ENCODE measurements around the gene CYB561D1.

CYB561D1 gene

GRCh38 chr1:109535971-109536491 lies 42.1 kb downstream of the CYB561D1 start:
- DNase-seq (ENCODE audit: insufficient read length, low spot score), result no peak
- TF ChIP-seq CTCF (IDR thresholded peaks at IDR 0.05; ENCODE audit: insufficient read depth, missing control alignments), result no peak
- no peak for FAIRE-seq

- no peak for TF ChIP-seq CTCF (IDR thresholded peaks at IDR 0.05; ENCODE audit: insufficient read depth, missing control alignments)
- DNase-seq (ENCODE audit: insufficient read length, low spot score) (peak; percentile 36), FAIRE-seq (no peak)
These were observed 43.7 kb downstream of the CYB561D1 start for GRCh38 chr1:109537450-109538178.

- TF ChIP-seq CTCF (IDR thresholded peaks at IDR 0.05; ENCODE audit: insufficient read depth, missing control alignments), result no peak
- FAIRE-seq (no peak), DNase-seq (ENCODE audit: insufficient read length, low spot score) (peak; percentile 6)
These were observed 45.1 kb downstream of the CYB561D1 start for GRCh38 chr1:109538827-109539555.

GRCh38 chr1:109539676-109540075 lies 45.8 kb downstream of the CYB561D1 start, which contains the start of gene GPR61:
Gene GPR61 (plus strand): TSS chr1:109539872. CDS start chr1:109543023, 3,151 bp downstream.
- TF ChIP-seq CTCF (IDR thresholded peaks at IDR 0.05; ENCODE audit: insufficient read depth, missing control alignments), result no peak
- no peak for FAIRE-seq

GRCh38 chr1:109541102-109541501 lies 47.2 kb downstream of the CYB561D1 start:
- FAIRE-seq (no peak), DNase-seq (ENCODE audit: insufficient read length, low spot score) (no peak)
- TF ChIP-seq CTCF (IDR thresholded peaks at IDR 0.05; ENCODE audit: insufficient read depth, missing control alignments), result no peak

More at GRCh38 chr1:109539676-109540075, 45.8 kb downstream of the CYB561D1 start, which contains the start of gene GPR61:
- peak; percentile 7 for DNase-seq (ENCODE audit: insufficient read length, low spot score)

DNA sequence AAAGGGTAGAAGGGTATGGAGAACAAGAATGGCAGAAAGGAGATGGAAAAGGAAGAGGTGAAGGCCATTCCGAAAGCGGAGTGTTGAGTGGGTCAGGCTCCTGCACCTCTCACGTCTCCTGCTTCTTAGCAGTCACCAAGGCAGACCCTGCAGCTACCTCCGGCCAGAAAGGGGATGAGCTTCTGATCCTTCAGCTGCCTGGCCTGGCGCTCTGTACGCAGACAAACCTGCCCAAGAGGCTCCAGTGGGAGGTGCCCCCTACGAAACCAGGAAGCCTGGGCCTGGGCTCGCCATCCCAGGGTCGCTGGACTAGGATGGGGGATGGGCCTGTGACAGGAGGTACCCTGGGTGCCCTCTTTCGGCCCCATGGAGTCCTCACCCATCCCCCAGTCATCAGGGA lies 48.8 kb downstream of the CYB561D1 start:
- FAIRE-seq, result no peak
- DNase-seq (ENCODE audit: insufficient read length, low spot score), result no peak
- no peak for TF ChIP-seq CTCF (IDR thresholded peaks at IDR 0.05; ENCODE audit: insufficient read depth, missing control alignments)

Measured in D721Med (cell line).